Measurements from ENCODE around the gene EXOG.

GRCh38 chr3:38552364-38552763, 56.2 kb downstream of the EXOG start:
- no peak for TF ChIP-seq EZH2 (IDR thresholded peaks at IDR 0.05; ENCODE audit: low read length, missing control alignments)
- TF ChIP-seq CTCF (conservative IDR thresholded peaks at IDR 0.05 in 1 of 2, IDR thresholded peaks at IDR 0.05 in 1 of 2; ENCODE audit: low read depth in 1 of 2, low read length in 2 of 2): no peak

Data from fibroblast of lung (primary cell).